Endometrium (tissue), 2 donors: ENCODE data around the gene AIF1L.
"Not testable (repeated sequence)": the region's sequence is repeated elsewhere in the genome, so short reads cannot be mapped to it uniquely, and the experiment has no call there.

Source experiments
- FAIRE-seq: peaks from 2 replicates; lab custom pipeline; 2012; peaks lifted over from hg19 to GRCh38; lab: Jason Lieb, UNC
- donor health status: control.
- donor health status: control.

The AIF1L gene

DNA sequence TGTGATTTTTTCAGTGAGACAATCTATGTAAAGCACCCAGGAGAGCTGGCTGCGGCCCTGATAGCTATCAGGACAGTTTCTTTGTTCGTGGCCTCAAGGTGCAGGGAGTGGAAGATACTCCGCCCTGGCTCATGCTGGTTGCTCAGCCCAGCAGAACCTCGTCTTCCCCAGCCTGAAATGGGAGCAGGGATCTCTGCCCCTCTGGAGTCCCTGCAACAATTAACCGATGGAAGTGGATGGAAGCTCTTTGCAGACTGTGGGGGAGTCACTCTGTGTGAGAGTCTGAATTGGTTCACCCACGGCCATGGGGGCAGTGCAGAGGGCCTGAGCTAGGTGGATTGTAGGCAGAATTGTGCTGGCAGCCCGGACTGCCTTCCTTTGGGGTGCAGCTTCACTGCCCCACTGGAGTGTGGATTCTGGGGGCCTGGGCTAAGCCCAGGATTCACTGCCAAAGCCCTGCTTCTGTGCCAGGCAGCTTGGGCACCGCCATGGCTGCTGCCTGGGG, 2.8 kb downstream of the AIF1L start:
- FAIRE-seq: no peak

- not testable (repeated sequence) for FAIRE-seq
Observed at GRCh38 chr9:131099845-131100244, 3.5 kb downstream of the AIF1L start.

- FAIRE-seq: no peak
Observed at GRCh38 chr9:131100445-131100844, 4.1 kb downstream of the AIF1L start.

DNA sequence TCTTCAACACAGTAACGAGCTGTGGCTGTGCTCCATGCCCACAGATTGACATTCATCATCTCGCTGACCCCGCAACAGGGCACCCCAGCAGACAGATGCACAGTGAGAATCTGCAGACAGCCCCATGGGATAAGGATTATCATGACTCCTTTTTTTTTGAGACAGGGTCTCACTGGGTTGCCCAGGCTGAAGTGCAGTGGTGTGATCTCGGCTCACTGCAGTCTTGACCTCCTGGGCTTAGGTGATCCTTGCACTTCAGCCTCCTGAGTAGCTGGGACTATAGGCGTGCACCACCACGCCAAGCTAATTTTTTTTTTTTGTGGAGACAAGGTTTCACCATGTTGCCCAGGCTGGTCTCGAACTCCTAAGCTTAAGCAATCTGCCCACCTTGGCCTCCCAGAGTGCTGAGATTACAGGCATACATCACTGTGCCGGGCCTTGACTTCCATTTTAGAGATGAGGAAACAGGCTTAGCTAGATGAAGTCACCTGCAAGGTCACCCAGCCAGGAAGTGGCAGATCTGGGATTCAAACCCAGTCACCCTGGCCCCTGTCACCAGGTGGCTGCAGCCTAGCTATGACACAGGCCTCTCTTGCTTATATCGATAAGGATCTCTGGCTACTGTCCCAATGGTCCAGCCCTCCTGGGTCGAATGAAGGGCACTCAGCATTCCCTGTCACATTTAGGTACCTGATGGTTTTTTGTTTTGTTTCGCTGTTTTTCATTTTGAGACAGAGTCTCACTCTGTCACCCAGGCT, 5.1 kb downstream of the AIF1L start:
- FAIRE-seq: no peak

- no peak for FAIRE-seq
Observed at GRCh38 chr9:131103024-131103423, 6.7 kb downstream of the AIF1L start.

DNA sequence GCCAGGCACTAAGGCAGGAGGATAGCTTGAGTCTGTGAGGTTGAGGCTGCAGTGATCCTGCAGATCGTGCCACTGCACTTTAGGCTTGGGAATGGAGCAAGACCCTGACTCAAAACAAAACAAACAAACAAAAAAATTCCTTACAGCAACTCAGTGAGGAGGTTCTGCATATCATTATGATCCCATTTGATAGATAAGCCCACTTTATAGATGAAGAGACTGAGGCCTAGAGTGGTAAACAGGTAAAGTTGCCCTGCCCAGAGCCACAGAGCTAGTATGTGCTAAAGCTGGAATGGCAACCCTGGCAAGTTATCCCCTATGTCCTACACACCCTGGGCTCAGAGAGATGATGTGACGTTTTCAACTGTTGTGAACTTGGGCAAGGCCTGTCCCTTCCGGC, 7.2 kb downstream of the AIF1L start:
- FAIRE-seq: no peak

GRCh38 chr9:131104016-131104740, 7.8 kb downstream of the AIF1L start:
- FAIRE-seq: no peak

- no peak for FAIRE-seq
Observed at GRCh38 chr9:131105952-131106351, 9.6 kb downstream of the AIF1L start.

- FAIRE-seq: no peak
Observed at GRCh38 chr9:131107760-131108159, 11.4 kb downstream of the AIF1L start.

- no peak for FAIRE-seq
Observed at GRCh38 chr9:131111186-131111853, 15.0 kb downstream of the AIF1L start.

- FAIRE-seq: no peak
Observed at GRCh38 chr9:131111854-131112311, 15.6 kb downstream of the AIF1L start.

- no peak for FAIRE-seq
Observed at GRCh38 chr9:131112374-131113154, 16.2 kb downstream of the AIF1L start.

- FAIRE-seq: no peak
Observed at GRCh38 chr9:131113655-131114054, 17.3 kb downstream of the AIF1L start.

GRCh38 chr9:131114084-131114535, 17.8 kb downstream of the AIF1L start:
- no peak for FAIRE-seq

DNA sequence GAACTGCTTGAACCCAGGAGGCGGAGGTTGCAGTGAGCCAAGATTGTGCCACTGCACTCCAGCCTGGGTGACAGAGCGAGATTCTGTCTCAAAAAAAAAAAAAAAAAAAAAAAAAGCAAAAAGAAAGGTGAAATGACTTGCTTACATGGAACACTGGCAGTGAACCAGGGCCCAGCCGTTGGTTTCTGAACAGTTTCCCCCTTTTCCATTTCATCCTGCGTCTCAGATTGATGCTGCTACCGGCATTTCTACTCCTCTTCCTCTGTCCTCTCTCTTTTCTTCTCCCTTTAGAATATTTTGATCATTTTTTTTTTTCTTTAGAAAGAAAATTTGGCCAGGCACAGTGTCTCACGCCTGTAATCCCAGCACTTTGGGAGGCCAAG, 19.0 kb downstream of the AIF1L start:
- not testable (repeated sequence) for FAIRE-seq

DNA sequence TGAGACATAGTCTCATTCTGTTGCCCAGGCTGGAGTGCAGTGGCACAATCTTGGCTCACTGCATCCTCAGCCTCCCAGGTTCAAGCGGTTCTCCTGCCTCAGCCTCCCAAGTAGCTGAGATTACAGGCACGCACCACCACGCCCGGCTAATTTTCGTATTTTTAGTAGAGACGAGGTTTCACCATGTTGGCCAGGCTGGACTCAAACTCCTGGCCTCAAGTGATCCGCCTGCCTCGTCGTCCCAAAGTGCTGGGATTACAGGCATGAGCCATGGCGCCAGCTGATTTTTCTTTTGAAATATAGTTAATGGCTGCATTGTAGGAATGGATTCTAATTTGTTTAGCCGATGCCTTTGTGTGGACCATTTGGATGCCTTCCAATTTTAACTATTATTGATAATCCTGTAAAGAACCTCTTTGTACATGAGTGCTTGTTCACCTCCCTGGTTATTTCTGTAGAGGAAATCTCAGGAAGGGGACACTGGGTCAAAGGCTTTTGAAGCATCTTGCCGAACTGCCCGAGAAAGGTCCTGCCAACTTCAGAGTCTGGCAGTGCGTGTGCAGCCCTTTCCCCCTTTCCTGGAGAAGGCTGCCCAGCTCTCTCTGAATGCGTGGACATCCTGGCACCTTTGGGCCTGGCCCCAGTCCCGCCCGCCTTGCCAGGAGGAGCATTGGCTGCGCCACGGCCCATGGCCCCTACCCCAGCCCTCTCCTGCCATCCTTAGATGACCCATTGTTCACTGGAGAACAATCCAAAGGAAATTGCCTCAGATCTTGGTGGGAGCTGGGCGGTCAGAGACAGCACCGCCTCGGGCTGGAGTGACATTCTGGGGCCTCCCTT, 20.2 kb downstream of the AIF1L start:
- FAIRE-seq: no peak

DNA sequence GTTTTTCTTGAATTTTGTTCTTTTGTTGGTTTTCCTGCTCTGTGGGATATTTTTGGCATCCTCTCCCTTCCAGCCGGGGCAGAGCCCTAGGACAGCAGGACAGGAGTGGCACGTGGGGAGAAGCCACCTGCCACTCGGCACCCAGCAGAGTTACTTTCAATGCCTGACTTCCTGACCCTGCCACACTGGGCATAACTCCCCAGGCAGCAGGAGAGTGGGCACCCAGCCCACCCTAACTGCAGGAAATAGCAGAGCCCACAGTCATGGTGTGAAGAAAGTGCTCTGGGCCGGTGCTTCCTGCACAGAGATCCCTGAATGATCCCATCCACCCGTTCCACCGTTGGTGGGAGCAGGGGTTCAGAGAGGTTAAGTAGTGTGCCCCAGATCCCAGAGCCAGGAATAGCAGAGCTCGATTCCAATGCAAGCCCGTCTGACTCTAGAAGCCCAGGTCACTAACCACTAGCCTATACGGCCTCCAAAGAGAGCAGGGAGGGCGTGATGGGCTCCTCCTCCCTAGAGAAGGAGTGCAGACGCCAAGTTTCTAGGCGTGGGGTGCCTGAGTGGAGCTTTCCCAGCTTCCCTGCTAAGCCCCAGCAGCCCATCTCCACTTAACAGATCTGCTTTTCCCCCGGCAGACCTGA, 20.9 kb downstream of the AIF1L start:
- FAIRE-seq: no peak

DNA sequence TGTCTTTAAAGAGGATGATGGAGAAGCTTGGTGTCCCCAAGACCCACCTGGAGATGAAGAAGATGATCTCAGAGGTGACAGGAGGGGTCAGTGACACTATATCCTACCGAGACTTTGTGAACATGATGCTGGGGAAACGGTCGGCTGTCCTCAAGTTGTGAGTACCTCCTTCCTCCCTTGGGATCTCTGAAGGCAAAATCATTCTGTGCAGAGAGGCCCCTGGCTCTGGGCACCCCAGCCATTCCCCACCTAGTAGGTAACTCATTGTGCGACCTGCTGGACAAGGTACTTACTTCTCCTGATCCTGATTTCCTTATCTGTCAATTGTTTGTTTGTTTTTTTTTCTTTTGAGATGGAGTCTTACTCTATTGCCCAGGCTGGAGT, 21.4 kb downstream of the AIF1L start:
- no peak for FAIRE-seq

GRCh38 chr9:131119600-131119999, 23.3 kb downstream of the AIF1L start:
- FAIRE-seq: no peak

DNA sequence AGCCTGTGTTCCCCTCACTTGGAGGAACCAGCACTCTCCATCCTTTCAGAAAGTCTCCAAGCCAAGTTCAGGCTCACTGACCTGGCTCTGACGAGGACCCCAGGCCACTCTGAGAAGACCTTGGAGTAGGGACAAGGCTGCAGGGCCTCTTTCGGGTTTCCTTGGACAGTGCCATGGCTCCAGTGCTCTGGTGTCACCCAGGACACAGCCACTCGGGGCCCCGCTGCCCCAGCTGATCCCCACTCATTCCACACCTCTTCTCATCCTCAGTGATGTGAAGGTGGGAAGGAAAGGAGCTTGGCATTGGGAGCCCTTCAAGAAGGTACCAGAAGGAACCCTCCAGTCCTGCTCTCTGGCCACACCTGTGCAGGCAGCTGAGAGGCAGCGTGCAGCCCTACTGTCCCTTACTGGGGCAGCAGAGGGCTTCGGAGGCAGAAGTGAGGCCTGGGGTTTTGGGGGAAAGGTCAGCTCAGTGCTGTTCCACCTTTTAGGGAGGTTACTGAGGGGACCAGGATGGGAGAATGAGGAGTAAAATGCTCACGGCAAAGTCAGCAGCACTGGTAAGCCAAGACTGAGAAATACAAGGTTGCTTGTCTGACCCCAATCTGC, 24.4 kb downstream of the AIF1L start:
- no peak for FAIRE-seq
